ENCODE measurements around the gene LFNG.
"Not testable (repeated sequence)": the region's sequence is repeated elsewhere in the genome, so short reads cannot be mapped to it uniquely, and the experiment has no call there.

The LFNG gene

DNA sequence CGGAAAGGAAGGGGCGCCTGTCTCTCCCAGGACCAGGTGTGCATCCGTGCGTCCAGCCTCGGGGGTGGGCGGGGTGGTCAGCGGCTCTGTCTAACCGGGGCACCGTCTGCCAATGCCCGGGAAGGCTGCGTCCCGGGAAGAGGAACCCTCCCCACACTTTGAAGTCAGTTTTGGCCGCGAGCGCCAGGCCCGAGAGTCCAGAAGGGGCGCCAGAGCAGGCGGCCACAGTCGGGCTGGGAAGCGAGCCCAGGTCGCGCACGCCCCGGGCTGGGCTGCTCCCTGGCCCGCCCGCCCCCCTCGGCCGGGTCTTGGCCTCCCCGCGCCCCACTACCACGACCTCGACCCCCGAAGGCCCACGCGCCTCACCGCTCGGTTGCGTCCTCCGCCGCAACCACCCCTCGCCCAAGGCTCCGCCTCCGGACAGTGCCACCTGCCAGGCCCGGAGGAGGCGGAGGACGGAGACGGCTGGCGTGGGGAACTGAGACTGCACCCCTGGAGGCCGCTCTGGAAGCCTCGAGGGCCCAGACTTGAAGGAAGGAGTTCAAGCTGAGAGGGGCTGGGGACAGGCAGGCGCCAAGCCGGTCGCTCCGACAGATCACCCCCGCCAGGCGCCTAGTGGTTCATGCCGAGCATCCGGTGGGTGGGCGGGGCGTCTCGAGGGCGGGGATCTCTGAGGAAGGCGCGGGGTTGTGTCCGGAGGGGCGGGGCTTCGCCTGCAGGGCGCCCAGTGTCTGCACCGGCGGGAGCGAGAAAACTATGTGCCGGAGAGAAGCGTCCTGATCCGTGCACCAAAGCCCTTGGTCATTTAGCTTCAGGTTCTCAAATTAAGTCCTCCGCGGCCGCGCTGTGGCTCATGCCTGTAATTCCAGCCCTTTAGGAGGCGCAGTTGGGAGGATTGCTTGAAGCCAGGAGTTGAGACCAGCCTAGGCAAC, 35.8 kb downstream of the LFNG start, which contains the start of gene BRAT1:
TSS of gene BRAT1 (minus strand) at position 404 of the 932 bp plus-strand sequence. CDS start 1,093 bp downstream, outside the sequence.
- TF ChIP-seq NFRKB (IDR thresholded peaks at IDR 0.05) (no peak), BHLHE40 (IDR thresholded peaks at IDR 0.05; ENCODE audit: borderline replicate concordance) (peak; percentile 83; the same call in 1 of the 2 replicates), L3MBTL2 (conservative IDR thresholded peaks at IDR 0.05) (no peak), SP1 (IDR thresholded peaks at IDR 0.05) (0 out of 2 replicates have a peak, but pooled peaks have one; percentile 36), HDGF (IDR thresholded peaks at IDR 0.05; ENCODE audit: borderline replicate concordance) (no peak), FOXM1 (IDR thresholded peaks at IDR 0.05; ENCODE audit: borderline replicate concordance) (no peak)
- peak; percentile 97 for DNase-seq (ENCODE audit: extremely low spot score)
- CTCF ChIA-PET: interaction anchor here (0.5 to 1.0 kb wide), 5 partner anchors 17 to 153 kb away, joined by 3 read pairs; no protein-coding TSS in a partner anchor
- POLR2A ChIA-PET: interaction anchor here (0.5 to 1.0 kb wide), 3 partner anchors 10 to 75 kb away, joined by 3 to 4 read pairs (median 3); no protein-coding TSS in a partner anchor

DNA sequence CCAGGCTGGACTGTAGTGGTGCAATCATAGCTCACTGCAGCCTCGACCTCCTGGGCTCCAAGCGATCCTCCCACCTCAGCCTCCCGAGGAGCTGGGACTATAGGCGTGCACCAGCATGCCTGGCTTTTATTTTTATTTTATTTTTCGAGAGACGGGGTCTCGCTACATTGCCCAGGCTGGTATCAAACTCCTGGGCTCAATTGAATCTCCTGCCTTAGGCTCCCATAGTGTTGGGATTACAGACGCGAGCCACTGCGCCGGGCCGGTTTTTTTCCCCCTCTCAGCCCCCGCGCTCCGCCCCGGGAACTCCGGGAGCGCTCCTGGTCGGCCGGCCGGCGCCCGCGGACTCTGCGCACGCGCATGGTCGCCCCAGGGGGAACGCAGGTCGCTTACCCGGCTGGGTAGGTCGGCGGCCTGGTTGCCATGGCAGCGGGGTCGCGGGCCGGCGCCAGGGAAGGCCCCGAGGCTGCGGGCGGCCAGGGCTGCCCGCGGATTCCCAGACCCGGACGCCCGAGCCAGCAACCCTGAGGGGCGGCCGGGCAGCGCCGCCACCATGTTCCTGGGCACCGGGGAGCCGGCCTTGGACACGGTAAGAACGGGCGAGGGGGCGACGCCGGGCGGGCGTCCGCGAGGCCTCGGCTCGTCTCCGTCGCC, 39.2 kb downstream of the LFNG start, which contains the start of gene IQCE:
TSS of gene IQCE (plus strand) at position 351 of the 654 bp plus-strand sequence. CDS start at position 554, 203 bp downstream.
- TF ChIP-seq ZNF384 (IDR thresholded peaks at IDR 0.05): 0 out of 2 replicates have a peak, but pooled peaks have one; percentile 20
- TF ChIP-seq FOXM1 (IDR thresholded peaks at IDR 0.05; ENCODE audit: borderline replicate concordance): 0 out of 2 replicates have a peak, but pooled peaks have one; percentile 59
- peak; percentile 84; the same call in 1 of the 2 replicates for TF ChIP-seq LEF1 (IDR thresholded peaks at IDR 0.05; ENCODE audit: borderline replicate concordance)
- no peak for TF ChIP-seq FOXK2 (IDR thresholded peaks at IDR 0.05)
- peak; percentile 92 for DNase-seq (ENCODE audit: extremely low spot score)
- ChIA-PET POLR2A (no interaction called here), CTCF (no interaction called here)

DNA sequence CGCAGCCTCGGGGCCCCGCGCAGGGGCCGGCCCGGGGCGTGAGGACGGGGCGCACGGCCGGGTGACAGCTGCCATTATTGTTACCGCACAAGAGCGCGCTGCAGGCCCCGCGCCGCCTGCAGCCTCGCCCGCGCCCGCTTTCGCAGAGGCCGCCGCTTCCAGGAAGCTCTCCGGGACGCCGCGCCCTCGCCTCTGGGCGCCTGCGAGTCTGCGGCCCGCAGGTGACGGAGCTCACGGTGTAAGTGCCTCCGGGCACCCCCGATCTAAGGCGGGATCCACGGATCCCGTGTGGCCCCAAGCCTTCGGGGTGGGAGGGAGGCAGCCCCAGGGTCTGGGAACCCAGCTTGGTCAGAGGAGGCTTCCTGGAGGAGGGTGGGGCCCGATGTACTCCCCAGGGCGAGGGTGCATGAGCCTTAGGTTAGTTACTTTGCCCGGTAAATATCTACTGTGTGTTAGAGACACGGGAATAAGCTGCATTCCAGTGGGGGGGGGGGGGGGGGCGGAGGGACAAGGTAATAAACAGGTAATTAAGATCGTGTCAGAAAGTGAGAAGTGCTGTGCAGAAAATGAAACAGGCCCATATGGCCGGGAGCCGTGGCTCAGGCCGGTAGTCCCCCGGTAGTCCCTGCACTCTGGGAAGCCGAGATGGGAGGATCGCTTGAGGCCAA, 39.8 kb downstream of the LFNG start:
- POLR2A ChIA-PET: no interaction called here
- CTCF ChIA-PET: no interaction called here
- peak; percentile 22 for DNase-seq (ENCODE audit: extremely low spot score)
- TF ChIP-seq ARNT (IDR thresholded peaks at IDR 0.05) (no peak), BHLHE40 (IDR thresholded peaks at IDR 0.05; ENCODE audit: borderline replicate concordance) (no peak), TARDBP (IDR thresholded peaks at IDR 0.05) (no peak), LEF1 (IDR thresholded peaks at IDR 0.05; ENCODE audit: borderline replicate concordance) (no peak; the same call in 1 of the 2 replicates)

DNA sequence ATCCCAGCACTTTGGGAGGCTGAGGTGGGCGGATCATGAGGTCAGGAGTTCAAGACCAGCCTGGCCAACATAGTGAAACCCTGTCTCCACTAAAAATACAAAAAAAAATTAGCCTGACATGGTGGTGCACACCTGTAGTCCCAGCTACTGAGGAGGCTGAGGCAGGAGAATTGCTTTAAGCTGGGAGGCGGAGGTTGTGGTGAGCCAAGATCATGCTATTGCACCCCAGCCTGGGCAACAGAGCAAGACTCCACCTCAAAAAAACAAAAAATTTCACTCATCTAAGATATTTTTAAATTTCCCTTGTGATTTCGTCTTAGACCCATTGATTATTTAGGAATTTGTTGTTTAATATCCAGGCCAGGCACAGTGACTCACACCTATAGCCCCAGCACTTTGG, 44.4 kb downstream of the LFNG start:
- CTCF ChIA-PET; POLR2A ChIA-PET; DNase-seq (ENCODE audit: extremely low spot score): not testable (repeated sequence)

DNA sequence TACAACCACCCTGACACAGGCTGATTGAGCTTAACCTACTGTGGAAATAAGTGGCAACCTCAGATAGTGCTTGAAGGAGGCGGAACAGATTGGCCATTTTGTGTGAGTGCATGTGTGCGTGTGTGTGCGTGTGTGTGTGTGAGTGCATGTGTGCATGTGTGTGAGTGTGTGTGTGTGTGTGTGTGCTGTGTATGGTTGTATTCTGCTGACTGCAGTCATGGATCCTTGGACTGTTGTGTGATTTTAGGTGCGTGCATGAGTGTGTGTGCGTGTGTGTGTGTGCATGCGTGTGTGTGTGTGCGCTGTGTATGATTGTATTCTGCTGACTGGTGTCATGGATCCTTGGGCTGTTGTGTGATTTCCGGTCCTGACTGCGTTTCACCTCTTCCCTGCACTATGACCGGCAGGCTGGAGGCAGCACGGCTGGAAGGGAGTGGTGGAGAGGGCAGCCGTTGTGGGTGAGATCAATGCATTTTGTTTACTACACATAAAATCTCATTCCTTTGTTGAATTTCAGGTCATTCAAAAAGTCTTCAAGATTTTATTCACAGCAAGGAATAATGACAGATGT, 45.5 kb downstream of the LFNG start:
- TF ChIP-seq BHLHE40 (IDR thresholded peaks at IDR 0.05; ENCODE audit: borderline replicate concordance) (no peak), ARNT (IDR thresholded peaks at IDR 0.05) (no peak), HDGF (IDR thresholded peaks at IDR 0.05; ENCODE audit: borderline replicate concordance) (no peak), CTBP1 (IDR thresholded peaks at IDR 0.05; ENCODE audit: borderline replicate concordance) (no peak), SP1 (IDR thresholded peaks at IDR 0.05) (no peak), L3MBTL2 (conservative IDR thresholded peaks at IDR 0.05) (no peak), SUZ12 (IDR thresholded peaks at IDR 0.05) (no peak), FOXK2 (IDR thresholded peaks at IDR 0.05) (no peak)
- ChIA-PET CTCF (no interaction called here), POLR2A (no interaction called here)
- DNase-seq (ENCODE audit: extremely low spot score): no peak

DNA sequence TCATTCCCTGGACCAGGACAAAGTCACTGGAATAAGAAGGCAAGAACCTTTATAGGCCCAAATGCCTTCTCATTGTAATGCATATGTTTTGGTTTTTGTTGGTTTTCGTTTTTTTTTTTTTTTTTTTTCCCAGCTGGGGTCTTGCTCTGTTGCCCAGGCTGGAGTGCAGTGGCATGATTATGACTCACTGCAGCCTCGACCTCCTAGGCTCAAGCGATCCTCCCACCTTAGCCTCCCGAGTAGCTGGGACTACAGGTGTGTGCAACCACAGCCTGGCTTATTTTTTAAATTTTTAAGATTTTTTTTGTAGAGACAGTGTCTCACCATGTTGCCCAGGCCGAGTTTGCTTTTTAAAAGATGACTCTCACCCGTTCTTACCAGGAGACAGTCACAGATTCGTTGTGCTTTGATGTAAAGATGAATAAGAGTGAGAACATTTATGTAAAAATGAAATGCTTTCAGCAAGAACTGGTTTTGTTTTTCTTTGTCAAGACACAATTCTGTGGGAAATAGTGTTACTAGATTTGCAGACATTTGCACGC, 46.8 kb downstream of the LFNG start:
- no peak for DNase-seq (ENCODE audit: extremely low spot score)
- CTCF ChIA-PET: no interaction called here
- TF ChIP-seq ZNF384 (IDR thresholded peaks at IDR 0.05) (peak; percentile 35; the same call in 1 of the 2 replicates), NFRKB (IDR thresholded peaks at IDR 0.05) (no peak)
- POLR2A ChIA-PET: no interaction called here

DNA sequence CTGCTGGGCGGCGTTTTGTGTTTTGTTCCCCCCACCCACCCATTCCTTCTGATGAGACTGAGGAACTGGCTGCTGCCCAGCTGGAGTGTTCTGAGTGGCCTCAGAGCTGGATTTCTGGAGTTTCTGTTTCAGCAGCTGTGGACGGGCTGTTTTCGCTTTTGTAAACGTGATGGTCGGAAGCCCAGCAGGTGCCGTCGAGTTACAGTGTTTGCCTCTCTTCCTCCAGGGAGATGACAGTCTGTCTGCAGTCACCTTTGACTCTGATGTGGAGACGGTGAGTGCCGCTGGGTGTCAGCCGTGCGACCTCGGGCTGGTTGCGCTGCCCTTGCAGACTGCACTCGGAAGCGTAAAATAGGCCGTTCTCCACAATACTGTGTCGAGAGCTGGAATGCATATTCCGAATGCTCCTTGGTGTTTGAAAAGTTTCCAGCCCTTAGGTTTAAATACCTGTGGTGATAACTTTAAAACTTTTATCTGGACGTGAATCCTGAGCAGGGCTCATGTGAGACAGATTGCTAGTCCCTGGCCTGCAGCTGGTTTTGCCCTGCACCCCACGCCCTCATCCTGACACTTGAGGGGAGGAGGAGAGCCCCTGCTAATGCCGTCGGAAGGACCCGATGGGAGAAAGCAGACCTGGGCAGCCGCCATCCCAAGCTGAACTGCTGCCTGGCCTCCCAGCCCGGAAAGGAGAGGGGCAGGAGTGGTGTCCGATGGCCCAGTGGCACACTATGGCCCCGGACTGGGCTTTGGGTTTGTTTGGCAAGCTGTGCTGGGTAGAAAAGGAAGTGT, 47.5 kb downstream of the LFNG start:
- no peak for DNase-seq (ENCODE audit: extremely low spot score)
- TF ChIP-seq LEF1 (IDR thresholded peaks at IDR 0.05; ENCODE audit: borderline replicate concordance) (no peak), FOXA1 (IDR thresholded peaks at IDR 0.05) (no peak), BHLHE40 (IDR thresholded peaks at IDR 0.05; ENCODE audit: borderline replicate concordance) (no peak)
- TF ChIP-seq, protein P1, sequence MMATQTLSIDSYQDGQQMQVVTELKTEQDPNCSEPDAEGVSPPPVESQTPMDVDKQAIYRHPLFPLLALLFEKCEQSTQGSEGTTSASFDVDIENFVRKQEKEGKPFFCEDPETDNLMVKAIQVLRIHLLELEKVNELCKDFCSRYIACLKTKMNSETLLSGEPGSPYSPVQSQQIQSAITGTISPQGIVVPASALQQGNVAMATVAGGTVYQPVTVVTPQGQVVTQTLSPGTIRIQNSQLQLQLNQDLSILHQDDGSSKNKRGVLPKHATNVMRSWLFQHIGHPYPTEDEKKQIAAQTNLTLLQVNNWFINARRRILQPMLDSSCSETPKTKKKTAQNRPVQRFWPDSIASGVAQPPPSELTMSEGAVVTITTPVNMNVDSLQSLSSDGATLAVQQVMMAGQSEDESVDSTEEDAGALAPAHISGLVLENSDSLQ (IDR thresholded peaks at IDR 0.05): no peak
- POLR2A ChIA-PET: no interaction called here

More for the DNA sequence above, 47.5 kb downstream of the LFNG start:
- CTCF ChIA-PET: interaction anchor here (1.2 kb wide), 1 partner anchor 143 kb away, joined by 7 read pairs; no protein-coding TSS in a partner anchor

All from HEK293T (cell line).